HepG2 (cell line): ENCODE data around the gene MAN1A2. TPM values are rescaled to one million over a fixed set of nuclear protein-coding genes. Genes with fewer than 3 reads are reported as not detected.

Source experiments
- ATAC-seq: fragments of 200-7000 bp; cut with Tn5 transposase; 3 replicates; pipeline ENCODE4 v1.9.1; 2020; ENCODE audit warnings: mild to moderate bottlenecking, moderate library complexity
- BruUV-seq: library from RNA; stranded (reverse); fragments of 400-500 nt; replicated peaks from 2 replicates; lab custom pipeline; 2021; lab: Mats Ljungman, UMichigan
- CTCF ChIA-PET: fragments of 300-600 bp; formaldehyde crosslinking; extraction: SDS; loops from one replicate; lab custom pipeline; 2021; ENCODE audit warnings: low total read pairs, inconsistent platforms, low intra/inter-chr PET ratio; lab: Yijun Ruan, JAX
- POLR2A ChIA-PET: fragments of 350-600 bp; sonication (Branson Sonifier 250); formaldehyde crosslinking; loops from one replicate; lab custom pipeline; 2020; ENCODE audit warnings: antibody characterized with exemption, inconsistent platforms; lab: Yijun Ruan, JAX
- DNase-seq: peaks from one replicate; pipeline ENCODE4 v3.0.0-alpha.2; 2015; ENCODE audit warnings: low spot score
- FAIRE-seq: peaks from 3 replicates; lab custom pipeline; 2011; peaks lifted over from hg19 to GRCh38; lab: Jason Lieb, UNC
- H2AFZ ChIP-seq: one replicate; pipeline ENCODE4 v1.6.1; 2011; ENCODE audit warnings: low read length, inconsistent platforms
- H3K27ac ChIP-seq: fragments of 300-600 bp; 3 replicates; pipeline ENCODE4 v1.8.0; 2011; ENCODE audit warnings: mixed run types, mild to moderate bottlenecking, mixed read lengths, low read length, inconsistent platforms; ENCODE audit not compliant: insufficient read depth; ENCODE audit errors: extremely low read length
- H3K27me3 ChIP-seq, 2 experiments: fragments of 200-600 bp in 1 of 2; 2 replicates in 1 of 2; 3 replicates in 1 of 2; pipeline versions ENCODE4 v1.6.0 to v1.8.0; 2011; ENCODE audit warnings: low read length in 2 of 2, mild to moderate bottlenecking in 2 of 2, moderate library complexity in 2 of 2, inconsistent platforms in 1 of 2; ENCODE audit not compliant: insufficient read depth in 2 of 2, control insufficient read depth in 1 of 2
- H3K36me3 ChIP-seq, 2 experiments: fragments of 200-600 bp in 1 of 2; replicated peaks in 1 of 2; 2 replicates in 1 of 2; 3 replicates in 1 of 2; pipeline versions ENCODE4 v1.5.1 to v1.8.0; 2011; ENCODE audit warnings: low read length in 2 of 2, inconsistent platforms in 1 of 2; ENCODE audit not compliant: insufficient read depth in 2 of 2, control insufficient read depth in 1 of 2
- H3K4me1 ChIP-seq: 2 replicates; pipeline ENCODE4 v1.5.1; 2012; ENCODE audit warnings: low read length, inconsistent platforms; ENCODE audit not compliant: insufficient read depth
- H3K4me2 ChIP-seq: 2 replicates; pipeline ENCODE4 v1.6.0; 2011; ENCODE audit warnings: low read depth, low read length, inconsistent platforms
- H3K4me3 ChIP-seq, 3 experiments: fragments of 200-600 bp in 1 of 3; sonication (generic), shearing (Covaris generic) in 1 of 3; replicated peaks in 1 of 3; 2 replicates each; pipeline ENCODE4 v1.5.1; 2011 to 2016; ENCODE audit warnings: low read length in 3 of 3, inconsistent platforms in 2 of 3, low read depth in 2 of 3, mild to moderate bottlenecking in 2 of 3, control low read depth in 1 of 3, mixed read lengths in 1 of 3; ENCODE audit not compliant: insufficient read depth in 1 of 3
- H3K79me2 ChIP-seq: one replicate; pipeline ENCODE4 v1.6.1; 2011; ENCODE audit warnings: low read length, inconsistent platforms; ENCODE audit not compliant: insufficient read depth
- H3K9ac ChIP-seq: 2 replicates; pipeline ENCODE4 v1.6.0; 2011; ENCODE audit warnings: mild to moderate bottlenecking, low read depth, low read length, inconsistent platforms; ENCODE audit not compliant: insufficient read depth
- H3K9me3 ChIP-seq: 2 replicates; pipeline ENCODE4 v1.5.1; 2012; ENCODE audit warnings: mild to moderate bottlenecking, low read length
- H4K20me1 ChIP-seq: 2 replicates; pipeline ENCODE4 v1.6.0; 2011; ENCODE audit warnings: inconsistent platforms, mild to moderate bottlenecking, low read length, moderate library complexity; ENCODE audit not compliant: insufficient read depth
- ADNP ChIP-seq: sonication (generic); formaldehyde crosslinking; IDR thresholded peaks from 2 replicates; pipeline ENCODE4 v1.4.0; 2020; ENCODE audit warnings: missing genetic modification reagents
- NFKBIZ ChIP-seq: IDR thresholded peaks from 2 replicates; pipeline ENCODE4 v1.6.1; 2018; ENCODE audit warnings: missing genetic modification reagents, missing compliant biosample characterization
- ZBTB8A ChIP-seq: sonication (generic); formaldehyde crosslinking; IDR thresholded peaks from 2 replicates; pipeline ENCODE4 v1.4.0; 2020; ENCODE audit warnings: mild to moderate bottlenecking, low read depth, missing genetic modification reagents, borderline replicate concordance
- ZNF567 ChIP-seq: sonication (generic); formaldehyde crosslinking; IDR thresholded peaks from 2 replicates; pipeline ENCODE4 v1.8.1; 2023; ENCODE audit warnings: mild to moderate bottlenecking, missing genetic modification reagents, borderline replicate concordance
- ZNF792 ChIP-seq: IDR thresholded peaks from 2 replicates; pipeline ENCODE4 v1.6.1; 2016
- WGBS: methylation state at CpG from one replicate; pipeline ENCODE4 v1.1.6; 2017; ENCODE audit warnings: low lambda C conversion rate; 5-methylcytosine and 5-hydroxymethylcytosine counted together
- in situ Hi-C: cut with HindIII; loops from 2 replicates; pipeline ENCODE4 v1.10.0; 2017; ENCODE audit warnings: low pct_unique_long_range_greater_than_20kb; ENCODE audit not compliant: extremely low pct_ligation_motif_present
- intact Hi-C: fragments of 100-400 bp; cut with micrococcal nuclease; formaldehyde crosslinking; loops from one replicate; pipeline ENCODE4 v1.10.0; 2022; ENCODE audit not compliant: unreplicated experiment
- polyA plus RNA-seq, 8 experiments: library from polyadenylated mRNA; depleted of rRNA in 3 of 8; stranded (reverse) in 7 of 8; unstranded in 1 of 8; fragments of >200 nt; fragmentation: Illumina TruSeq in 4 of 8; extraction: Trizol in 4 of 8; gene quantifications; 2 replicates each; pipeline versions ENCODE4 v1.2.1 to v1.2.3, GENCODE V29; 2011 to 2016; ENCODE audit warnings: low read depth in 4 of 8, missing spikeins in 1 of 8, mixed read lengths in 1 of 8; ENCODE audit not compliant: insufficient read depth in 1 of 8
- total RNA-seq, 5 experiments: library from RNA; depleted of rRNA; stranded (reverse); fragments of >200 nt; fragmentation: Illumina TruSeq; extraction: Trizol; gene quantifications; 2 replicates each; pipeline ENCODE4 v1.2.3, GENCODE V29; 2016; ENCODE audit warnings: low read depth in 1 of 5
- TF ChIP-seq, protein P1 (sequence below): sonication (generic); formaldehyde crosslinking; IDR thresholded peaks from 2 replicates; pipeline ENCODE4 v1.5.1; 2020; ENCODE audit warnings: mild to moderate bottlenecking, missing genetic modification reagents
- TF ChIP-seq, protein P2 (sequence below): fragments of 450-650 bp; IDR thresholded peaks from 2 replicates; pipeline ENCODE4 v1.6.1; 2017; ENCODE audit warnings: mild to moderate bottlenecking

MAN1A2 gene
- total and polyA plus RNA-seq, 2 of the 13 experiments (the other 11 are each of a cell fraction or from before 2014, with no cell fraction given) = 8.0 to 19.9 TPM

DNA sequence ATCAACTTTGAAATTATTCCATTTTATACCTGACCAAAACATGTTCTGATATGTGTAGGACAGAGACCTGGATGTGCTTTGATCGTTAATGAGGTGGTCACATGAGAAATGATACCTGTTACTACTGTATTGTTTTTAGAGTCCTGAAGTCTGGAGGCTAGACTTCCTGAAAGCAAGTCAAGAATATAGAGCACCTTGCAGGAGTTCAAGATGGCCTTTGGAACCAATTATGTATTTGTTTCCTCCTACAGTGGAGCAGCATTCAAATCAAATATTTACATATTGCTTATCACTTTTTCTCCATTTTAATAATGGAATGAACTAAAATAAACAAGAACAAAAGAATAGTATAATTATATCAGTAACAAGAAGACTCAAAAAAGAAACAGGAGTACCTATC is 155.9 kb downstream of the MAN1A2 start:
- BruUV-seq = no TSS peak
- ATAC-seq (no peak), DNase-seq (no peak), FAIRE-seq (no peak)
- Histone ChIP-seq H2AFZ (no peak overlapping the region), H3K4me1 (0 out of 2 replicates have a peak, but pooled peaks cover 8% of the 10 kb centered on the region), H3K9me3 (no peaks in the 10 kb centered on the region), H3K9ac (no peak overlapping the region), H3K27me3 (no peaks in the 10 kb centered on the region), H3K4me3 (no peak overlapping the region), H4K20me1 (no peaks in the 10 kb centered on the region), H3K79me2 (no peaks in the 10 kb centered on the region), H3K36me3 (no peaks in the 10 kb centered on the region; a peak in 2 of 5 replicates), H3K27ac (no peak overlapping the region), H3K4me2 (no peak overlapping the region)
- in situ Hi-C loops = no loop called here
- ChIA-PET CTCF (no interaction called here), POLR2A (no interaction called here)
- TF ChIP-seq ZNF792 (CRISPR knock-in tag) (no peak), ZBTB8A (CRISPR knock-in tag) (no peak), ADNP (CRISPR knock-in tag) (no peak), ZNF567 (no peak), NFKBIZ (CRISPR knock-in tag) (no peak)
- TF ChIP-seq, protein P1, sequence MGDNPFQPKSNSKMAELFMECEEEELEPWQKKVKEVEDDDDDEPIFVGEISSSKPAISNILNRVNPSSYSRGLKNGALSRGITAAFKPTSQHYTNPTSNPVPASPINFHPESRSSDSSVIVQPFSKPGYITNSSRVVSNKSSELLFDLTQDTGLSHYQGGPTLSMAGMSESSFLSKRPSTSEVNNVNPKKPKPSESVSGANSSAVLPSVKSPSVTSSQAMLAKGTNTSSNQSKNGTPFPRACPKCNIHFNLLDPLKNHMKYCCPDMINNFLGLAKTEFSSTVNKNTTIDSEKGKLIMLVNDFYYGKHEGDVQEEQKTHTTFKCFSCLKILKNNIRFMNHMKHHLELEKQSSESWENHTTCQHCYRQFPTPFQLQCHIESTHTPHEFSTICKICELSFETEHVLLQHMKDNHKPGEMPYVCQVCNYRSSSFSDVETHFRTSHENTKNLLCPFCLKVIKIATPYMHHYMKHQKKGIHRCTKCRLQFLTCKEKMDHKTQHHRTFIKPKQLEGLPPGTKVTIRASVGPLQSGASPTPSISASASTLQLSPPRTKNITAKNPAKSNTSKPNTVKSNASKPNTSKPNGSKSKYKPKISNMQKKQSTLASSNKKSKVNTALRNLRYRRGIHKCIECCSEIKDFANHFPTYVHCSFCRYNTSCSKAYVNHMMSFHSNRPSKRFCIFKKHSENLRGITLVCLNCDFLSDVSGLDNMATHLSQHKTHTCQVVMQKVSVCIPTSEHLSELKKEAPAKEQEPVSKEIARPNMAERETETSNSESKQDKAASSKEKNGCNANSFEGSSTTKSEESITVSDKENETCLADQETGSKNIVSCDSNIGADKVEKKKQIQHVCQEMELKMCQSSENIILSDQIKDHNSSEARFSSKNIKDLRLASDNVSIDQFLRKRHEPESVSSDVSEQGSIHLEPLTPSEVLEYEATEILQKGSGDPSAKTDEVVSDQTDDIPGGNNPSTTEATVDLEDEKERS (CRISPR knock-in tag) = no peak
- TF ChIP-seq, protein P2, sequence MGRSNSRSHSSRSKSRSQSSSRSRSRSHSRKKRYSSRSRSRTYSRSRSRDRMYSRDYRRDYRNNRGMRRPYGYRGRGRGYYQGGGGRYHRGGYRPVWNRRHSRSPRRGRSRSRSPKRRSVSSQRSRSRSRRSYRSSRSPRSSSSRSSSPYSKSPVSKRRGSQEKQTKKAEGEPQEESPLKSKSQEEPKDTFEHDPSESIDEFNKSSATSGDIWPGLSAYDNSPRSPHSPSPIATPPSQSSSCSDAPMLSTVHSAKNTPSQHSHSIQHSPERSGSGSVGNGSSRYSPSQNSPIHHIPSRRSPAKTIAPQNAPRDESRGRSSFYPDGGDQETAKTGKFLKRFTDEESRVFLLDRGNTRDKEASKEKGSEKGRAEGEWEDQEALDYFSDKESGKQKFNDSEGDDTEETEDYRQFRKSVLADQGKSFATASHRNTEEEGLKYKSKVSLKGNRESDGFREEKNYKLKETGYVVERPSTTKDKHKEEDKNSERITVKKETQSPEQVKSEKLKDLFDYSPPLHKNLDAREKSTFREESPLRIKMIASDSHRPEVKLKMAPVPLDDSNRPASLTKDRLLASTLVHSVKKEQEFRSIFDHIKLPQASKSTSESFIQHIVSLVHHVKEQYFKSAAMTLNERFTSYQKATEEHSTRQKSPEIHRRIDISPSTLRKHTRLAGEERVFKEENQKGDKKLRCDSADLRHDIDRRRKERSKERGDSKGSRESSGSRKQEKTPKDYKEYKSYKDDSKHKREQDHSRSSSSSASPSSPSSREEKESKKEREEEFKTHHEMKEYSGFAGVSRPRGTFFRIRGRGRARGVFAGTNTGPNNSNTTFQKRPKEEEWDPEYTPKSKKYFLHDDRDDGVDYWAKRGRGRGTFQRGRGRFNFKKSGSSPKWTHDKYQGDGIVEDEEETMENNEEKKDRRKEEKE = no peak
- intact Hi-C loops = no loop called here
- 94% methylated on average over 1 of the region's 1 CpG for WGBS
